GM23248 (cell line): ENCODE measurements around the gene HEPACAM. TPM values are rescaled to one million over a fixed set of nuclear protein-coding genes. Genes with fewer than 3 reads are reported as not detected.

Source experiments
- DNase-seq: peaks from one replicate; pipeline ENCODE4 v3.0.0-alpha.2; 2015
- H2AFZ ChIP-seq: fragments of 200-600 bp; sonication (generic); 2 replicates; pipeline ENCODE4 v1.6.1; 2016; ENCODE audit warnings: antibody characterized with exemption
- H3F3A ChIP-seq: fragments of 200-600 bp; sonication (generic); 2 replicates; pipeline ENCODE4 v1.6.1; 2016; ENCODE audit warnings: mild to moderate bottlenecking, antibody characterized with exemption, mixed run types; ENCODE audit not compliant: insufficient read depth
- H3K27ac ChIP-seq: fragments of 200-600 bp; sonication (generic); 2 replicates; pipeline ENCODE4 v1.5.1; 2016; ENCODE audit warnings: mild to moderate bottlenecking
- H3K27me3 ChIP-seq: fragments of 200-600 bp; sonication (generic); replicated peaks from 2 replicates; pipeline ENCODE4 v1.6.1; 2016; ENCODE audit warnings: mild to moderate bottlenecking; ENCODE audit not compliant: insufficient read depth
- H3K36me3 ChIP-seq: fragments of 200-600 bp; sonication (generic); 2 replicates; pipeline ENCODE4 v1.6.1; 2016; ENCODE audit warnings: low read depth, mild to moderate bottlenecking
- H3K4me1 ChIP-seq: fragments of 200-600 bp; sonication (generic); 2 replicates; pipeline ENCODE4 v1.6.1; 2016; ENCODE audit warnings: mild to moderate bottlenecking; ENCODE audit not compliant: insufficient read depth
- H3K4me2 ChIP-seq: fragments of 200-600 bp; sonication (generic); one replicate; pipeline ENCODE4 v1.6.1; 2016; ENCODE audit warnings: mild to moderate bottlenecking; ENCODE audit not compliant: unreplicated experiment
- H3K4me3 ChIP-seq: fragments of 200-600 bp; sonication (generic); 2 replicates; pipeline ENCODE4 v1.5.1; 2016; ENCODE audit warnings: mild to moderate bottlenecking
- H3K79me2 ChIP-seq: fragments of 200-600 bp; sonication (generic); 2 replicates; pipeline ENCODE4 v1.6.1; 2016; ENCODE audit warnings: mild to moderate bottlenecking; ENCODE audit not compliant: insufficient read depth
- H3K9ac ChIP-seq: fragments of 200-600 bp; sonication (generic); 2 replicates; pipeline ENCODE4 v1.6.1; 2016; ENCODE audit warnings: mild to moderate bottlenecking
- H3K9me2 ChIP-seq: fragments of 200-600 bp; sonication (generic); 2 replicates; pipeline ENCODE4 v1.6.1; 2016; ENCODE audit warnings: mixed run types, mild to moderate bottlenecking, moderate library complexity; ENCODE audit not compliant: insufficient read depth
- H3K9me3 ChIP-seq: fragments of 200-600 bp; sonication (generic); one replicate; pipeline ENCODE4 v1.6.1; 2017; ENCODE audit warnings: low read depth
- H4K20me1 ChIP-seq: fragments of 200-600 bp; sonication (generic); 2 replicates; pipeline ENCODE4 v1.6.0; 2016; ENCODE audit not compliant: insufficient read depth
- EZH2 ChIP-seq: fragments of 200-600 bp; sonication (generic); IDR thresholded peaks from 2 replicates; pipeline ENCODE4 v1.6.1; 2018; ENCODE audit warnings: antibody characterized with exemption, mild to moderate bottlenecking; ENCODE audit not compliant: insufficient read depth, poor library complexity, severe bottlenecking
- EZH2phosphoT487 ChIP-seq: fragments of 200-600 bp; sonication (generic); IDR thresholded peaks from 2 replicates; pipeline ENCODE4 v1.6.1; 2018; ENCODE audit warnings: antibody characterized with exemption, moderate library complexity, mild to moderate bottlenecking, low read depth; ENCODE audit not compliant: insufficient read depth
- WGBS, 2 experiments: methylation state at CpG; one replicate each; pipeline ENCODE4 v1.1.6; 2015 to 2017; ENCODE audit warnings: low lambda C conversion rate in 2 of 2, low coverage in 1 of 2; ENCODE audit errors: missing lambda C conversion rate in 2 of 2; 5-methylcytosine and 5-hydroxymethylcytosine counted together
- in situ Hi-C: fragments of 300-500 bp; cut with MboI; formaldehyde crosslinking; loops from 2 replicates; pipeline ENCODE4 v1.15.0; 2020
- polyA plus RNA-seq: library from polyadenylated mRNA; unstranded; fragments of >200 nt; fragmentation: Nextera tagmentation; extraction: Ambion mirVana; gene quantifications from 2 replicates; pipeline ENCODE4 v1.2.1, GENCODE V29; 2016
- total RNA-seq: library from RNA; depleted of rRNA; stranded (reverse); fragments of >200 nt; shearing (Covaris generic); gene quantifications from 2 replicates; pipeline ENCODE4 v1.2.3, GENCODE V29; 2014

The HEPACAM gene
- total and polyA plus RNA-seq, 2 experiments from 2014 or later, result not detected

DNA sequence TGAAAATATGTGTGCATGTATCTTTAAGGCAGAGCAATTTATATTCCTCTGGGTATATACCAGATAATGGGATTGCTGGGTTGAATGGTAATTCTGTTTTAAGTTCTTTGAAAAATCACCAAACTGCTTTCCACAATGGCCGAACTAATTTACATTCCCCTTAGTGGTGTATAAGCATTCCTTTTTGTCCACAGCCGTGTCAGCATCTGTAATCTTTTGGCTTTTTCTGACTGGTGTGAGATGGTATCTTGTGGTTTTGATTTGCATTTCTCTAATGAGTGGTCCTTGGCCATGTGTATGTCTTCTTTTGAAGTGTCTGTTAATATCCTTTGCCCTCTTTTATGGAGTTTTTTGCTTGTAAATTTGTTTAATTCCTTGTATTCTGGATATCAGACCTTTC, 42.5 kb upstream of the HEPACAM start:
- H4K20me1 ChIP-seq, result no peaks in the 10 kb centered on the region
- 83 to 89% methylated on average over 2 of the region's 2 CpGs for WGBS, 2 experiments
- no peak for DNase-seq
- H3K9me2 ChIP-seq, result no peaks in the 10 kb centered on the region
- no peak overlapping the region for H3K4me2 ChIP-seq
- no peak overlapping the region for H3K4me3 ChIP-seq
- H3K79me2 ChIP-seq, result no peaks in the 10 kb centered on the region
- H3K9ac ChIP-seq, result no peak overlapping the region
- TF ChIP-seq EZH2phosphoT487, result no peak
- TF ChIP-seq EZH2, result no peak
- no peaks in the 10 kb centered on the region for H3K9me3 ChIP-seq
- no peaks in the 10 kb centered on the region for H3F3A ChIP-seq
- no peaks in the 10 kb centered on the region for H3K27me3 ChIP-seq
- H3K4me1 ChIP-seq, result no peaks in the 10 kb centered on the region
- in situ Hi-C loops, result loop anchor here (10.0 kb wide), 1 partner anchor 166 kb away; no protein-coding TSS in a partner anchor
- H3K27ac ChIP-seq, result no peak overlapping the region
- H3K36me3 ChIP-seq, result no peaks in the 10 kb centered on the region
- H2AFZ ChIP-seq, result no peak overlapping the region

DNA sequence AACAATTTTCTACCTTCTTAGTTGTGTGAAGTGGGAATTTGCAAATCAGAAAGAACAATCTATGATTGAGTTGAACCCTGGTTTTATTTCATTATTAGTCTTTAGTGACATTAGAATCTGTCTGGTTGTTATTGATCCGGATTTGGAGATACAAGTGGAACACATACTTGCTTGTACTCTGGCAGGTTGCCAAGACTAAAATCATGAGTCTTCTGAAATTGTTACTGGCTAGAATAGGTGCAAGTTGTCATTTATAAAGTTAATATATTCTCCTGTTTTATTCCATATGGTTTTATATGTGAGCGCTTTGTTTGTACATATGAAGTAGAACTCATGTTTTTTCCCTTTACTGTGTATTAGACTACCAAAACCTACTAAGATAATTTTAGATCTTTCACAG, 41.2 kb upstream of the HEPACAM start:
- Histone ChIP-seq H3K4me3 (no peak overlapping the region), H3K4me1 (no peaks in the 10 kb centered on the region), H3K27ac (no peak overlapping the region), H3K27me3 (no peaks in the 10 kb centered on the region), H4K20me1 (no peaks in the 10 kb centered on the region), H3K9ac (no peak overlapping the region), H3K36me3 (no peaks in the 10 kb centered on the region), H2AFZ (no peak overlapping the region), H3F3A (no peaks in the 10 kb centered on the region), H3K9me2 (no peaks in the 10 kb centered on the region), H3K9me3 (no peaks in the 10 kb centered on the region), H3K4me2 (no peak overlapping the region), H3K79me2 (no peaks in the 10 kb centered on the region)
- in situ Hi-C loops, result loop anchor here (10.0 kb wide), 1 partner anchor 168 kb away; no protein-coding TSS in a partner anchor
- DNase-seq, result peak; percentile 4
- 72 to 77% methylated on average over 2 of the region's 2 CpGs for WGBS, 2 experiments
- TF ChIP-seq EZH2phosphoT487 (no peak), EZH2 (no peak)

DNA sequence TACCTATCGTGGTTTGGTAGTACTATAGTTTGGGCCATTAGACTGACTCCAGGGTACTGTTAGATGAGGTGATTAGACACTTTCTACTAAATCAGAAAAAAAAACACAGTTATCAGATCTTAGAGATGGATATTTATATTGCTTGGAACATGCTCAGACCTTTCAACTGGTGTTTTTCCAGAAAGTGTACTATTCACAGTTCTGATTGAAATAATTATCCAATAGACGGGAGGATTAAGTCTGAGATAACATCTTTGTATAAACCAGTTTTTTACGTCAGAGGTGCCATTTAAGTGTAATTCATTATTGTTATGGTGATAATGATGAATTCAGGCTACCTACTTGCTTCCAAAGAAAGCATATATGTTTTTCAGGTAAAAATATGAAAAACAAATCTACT, 40.7 kb upstream of the HEPACAM start:
- WGBS, 2 experiments, result 82 to 91% methylated on average over 3 of the region's 3 CpGs
- DNase-seq, result no peak
- no peak overlapping the region for H3K4me2 ChIP-seq
- H3F3A ChIP-seq, result no peaks in the 10 kb centered on the region
- H3K9ac ChIP-seq, result no peak overlapping the region
- H3K27ac ChIP-seq, result no peak overlapping the region
- no peaks in the 10 kb centered on the region for H3K9me2 ChIP-seq
- no peak overlapping the region for H2AFZ ChIP-seq
- no peaks in the 10 kb centered on the region for H4K20me1 ChIP-seq
- no peaks in the 10 kb centered on the region for H3K4me1 ChIP-seq
- no peaks in the 10 kb centered on the region for H3K36me3 ChIP-seq
- H3K4me3 ChIP-seq, result no peak overlapping the region
- no peaks in the 10 kb centered on the region for H3K27me3 ChIP-seq
- no peak for TF ChIP-seq EZH2phosphoT487
- no peak for TF ChIP-seq EZH2
- H3K79me2 ChIP-seq, result no peaks in the 10 kb centered on the region
- H3K9me3 ChIP-seq, result no peaks in the 10 kb centered on the region
- in situ Hi-C loops, result loop anchor here (10.0 kb wide), 1 partner anchor 168 kb away; no protein-coding TSS in a partner anchor

DNA sequence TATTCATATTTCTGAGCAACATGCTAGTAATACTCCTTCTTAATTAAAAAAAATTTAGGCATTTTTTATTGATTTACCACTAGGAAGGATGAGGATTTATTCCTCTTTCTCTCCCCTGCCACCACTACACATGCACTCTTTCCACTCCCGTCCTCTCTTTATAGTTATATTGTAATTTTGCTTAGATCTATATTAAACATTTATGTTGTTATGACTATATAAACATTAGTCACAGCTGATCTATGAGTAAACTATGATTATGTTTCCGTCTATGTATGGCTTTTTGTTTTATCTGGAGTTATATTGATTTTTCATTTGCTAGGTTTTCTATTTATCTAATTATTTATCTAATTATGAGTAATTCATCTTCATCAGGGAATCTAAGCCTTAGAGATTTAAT, 36.0 kb upstream of the HEPACAM start:
- H3K27me3 ChIP-seq, result no peaks in the 10 kb centered on the region
- H2AFZ ChIP-seq, result no peak overlapping the region
- no peaks in the 10 kb centered on the region for H4K20me1 ChIP-seq
- H3F3A ChIP-seq, result no peaks in the 10 kb centered on the region
- in situ Hi-C loops, result loop anchor here (10.0 to 25.0 kb wide), 2 partner anchors 173 to 440 kb away; no protein-coding TSS in a partner anchor
- no peaks in the 10 kb centered on the region for H3K36me3 ChIP-seq
- no peak overlapping the region for H3K4me2 ChIP-seq
- no peaks in the 10 kb centered on the region for H3K9me2 ChIP-seq
- no peak overlapping the region for H3K27ac ChIP-seq
- H3K9ac ChIP-seq, result no peak overlapping the region
- no peaks in the 10 kb centered on the region for H3K9me3 ChIP-seq
- H3K79me2 ChIP-seq, result no peaks in the 10 kb centered on the region
- DNase-seq, result no peak
- no peak for TF ChIP-seq EZH2
- no peak for TF ChIP-seq EZH2phosphoT487
- H3K4me3 ChIP-seq, result no peak overlapping the region
- 92 to 94% methylated on average over 2 of the region's 2 CpGs for WGBS, 2 experiments
- H3K4me1 ChIP-seq, result no peaks in the 10 kb centered on the region
